Measurements from ENCODE around the gene KRTAP5-5.

GRCh38 chr11:1641096-1641495 is 11.5 kb downstream of the KRTAP5-5 start:
- TF ChIP-seq CTCF (IDR thresholded peaks at IDR 0.05; ENCODE audit: extremely low read depth in 1 of 2, insufficient read depth in 1 of 2, low read depth in 1 of 2, low read length in 2 of 2) (no peak), POLR2A (IDR thresholded peaks at IDR 0.05; ENCODE audit: low read depth, low read length) (no peak), MAX (IDR thresholded peaks at IDR 0.05; ENCODE audit: insufficient read depth, insufficient read length) (no peak), JUN (IDR thresholded peaks at IDR 0.05; ENCODE audit: borderline replicate concordance, insufficient read depth, insufficient read length, low read depth) (no peak)
